Endothelial cell of umbilical vein (primary cell): ENCODE data around the gene ADAP1. TPM values are rescaled to one million over a fixed set of nuclear protein-coding genes. Genes with fewer than 3 reads are reported as not detected.

Source experiments
- BruUV-seq: library from RNA; stranded (reverse); fragments of 400-500 nt; replicated peaks from 2 replicates; lab custom pipeline; 2021; lab: Mats Ljungman, UMichigan
- CTCF ChIA-PET: fragments of 300-600, 350-600 bp; sonication (Branson Sonifier 250); formaldehyde crosslinking; loops from one replicate; lab custom pipeline; 2021; ENCODE audit warnings: antibody characterized with exemption, inconsistent platforms; lab: Charles Lee
- POLR2A ChIA-PET: fragments of 300-600, 350-600 bp; sonication (Branson Sonifier 250); formaldehyde crosslinking; loops from one replicate; lab custom pipeline; 2021; ENCODE audit warnings: antibody characterized with exemption, inconsistent platforms; lab: Charles Lee
- DNase-seq: peaks from one replicate; pipeline ENCODE4 v3.0.0-alpha.2; 2011; ENCODE audit warnings: low read depth, low spot score
- FAIRE-seq: peaks from 2 replicates; lab custom pipeline; 2011; peaks lifted over from hg19 to GRCh38; lab: Jason Lieb, UNC
- H2AFZ ChIP-seq: 2 replicates; pipeline ENCODE4 v1.6.0; 2012; ENCODE audit warnings: low read depth, low read length, control low read depth, inconsistent platforms
- H3K27ac ChIP-seq: 2 replicates; pipeline ENCODE4 v1.5.1; 2011; ENCODE audit warnings: low read depth, mild to moderate bottlenecking, control low read depth, low read length, moderate library complexity; ENCODE audit not compliant: insufficient read depth
- H3K27me3 ChIP-seq, 2 experiments: 2 replicates each; pipeline versions ENCODE4 v1.6.0 to v1.6.1; 2011; ENCODE audit warnings: low read length in 2 of 2, mixed read lengths in 1 of 2; ENCODE audit not compliant: control insufficient read depth in 2 of 2, insufficient read depth in 2 of 2
- H3K36me3 ChIP-seq, 2 experiments: 2 replicates in 1 of 2; 3 replicates in 1 of 2; pipeline ENCODE4 v1.5.1; 2011; ENCODE audit warnings: low read length in 2 of 2, mild to moderate bottlenecking in 1 of 2, moderate library complexity in 1 of 2; ENCODE audit not compliant: control insufficient read depth in 2 of 2, insufficient read depth in 2 of 2; ENCODE audit errors: extremely low read depth in 1 of 2
- H3K4me1 ChIP-seq: 3 replicates; pipeline ENCODE4 v1.5.1; 2011; ENCODE audit warnings: mild to moderate bottlenecking, low read length; ENCODE audit not compliant: control insufficient read depth, insufficient read depth; ENCODE audit errors: extremely low read depth
- H3K4me2 ChIP-seq: 2 replicates; pipeline ENCODE4 v1.6.1; 2011; ENCODE audit warnings: low read length, control low read depth, mixed read lengths; ENCODE audit not compliant: insufficient read depth
- H3K4me3 ChIP-seq, 3 experiments: fragments of 200-600 bp in 1 of 3; sonication (generic), shearing (Covaris generic) in 1 of 3; replicated peaks in 1 of 3; 2 replicates each; pipeline ENCODE4 v1.5.1; 2011 to 2016; ENCODE audit warnings: control low read depth in 3 of 3, low read length in 3 of 3, mild to moderate bottlenecking in 2 of 3, inconsistent platforms in 1 of 3, low read depth in 1 of 3, moderate library complexity in 1 of 3; ENCODE audit not compliant: insufficient read depth in 1 of 3
- H3K79me2 ChIP-seq: 2 replicates; pipeline ENCODE4 v1.6.0; 2012; ENCODE audit warnings: low read length, inconsistent platforms; ENCODE audit not compliant: control insufficient read depth, insufficient read depth
- H3K9ac ChIP-seq: replicated peaks from 2 replicates; pipeline ENCODE3; 2011; ENCODE audit warnings: low read length, control low read depth; ENCODE audit not compliant: insufficient read depth; ENCODE audit errors: extremely low read depth
- H3K9me1 ChIP-seq: replicated peaks from 3 replicates; pipeline ENCODE4 v1.6.0; 2011; ENCODE audit warnings: mild to moderate bottlenecking, low read length; ENCODE audit not compliant: control insufficient read depth, insufficient read depth; ENCODE audit errors: extremely low read depth
- H3K9me3 ChIP-seq: replicated peaks from 2 replicates; pipeline ENCODE4 v1.5.1; 2012; ENCODE audit warnings: low read length, inconsistent platforms; ENCODE audit not compliant: control insufficient read depth, insufficient read depth
- H4K20me1 ChIP-seq: replicated peaks from 2 replicates; pipeline ENCODE3; 2011; ENCODE audit warnings: mild to moderate bottlenecking, low read length; ENCODE audit not compliant: control insufficient read depth, insufficient read depth; ENCODE audit errors: extremely low read depth
- EZH2 ChIP-seq: IDR thresholded peaks from 2 replicates; pipeline ENCODE4 v1.6.1; 2012; ENCODE audit warnings: borderline replicate concordance, low read depth, mild to moderate bottlenecking, moderate library complexity, low read length, inconsistent platforms; ENCODE audit not compliant: severe bottlenecking
- FOS ChIP-seq: IDR thresholded peaks from 2 replicates; pipeline ENCODE4 v1.6.1; 2011; ENCODE audit warnings: mild to moderate bottlenecking, low read length, moderate library complexity, borderline replicate concordance; ENCODE audit not compliant: insufficient read depth
- GATA2 ChIP-seq: IDR thresholded peaks from 2 replicates; pipeline ENCODE4 v1.7.0; 2011; ENCODE audit warnings: low read depth, mild to moderate bottlenecking, moderate library complexity, mixed read lengths, low read length; ENCODE audit not compliant: insufficient read length, insufficient read depth
- JUN ChIP-seq: IDR thresholded peaks from 2 replicates; pipeline ENCODE4 v1.6.1; 2011; ENCODE audit warnings: borderline replicate concordance, low read depth; ENCODE audit not compliant: insufficient read length, insufficient read depth
- MAX ChIP-seq: IDR thresholded peaks from 2 replicates; pipeline ENCODE4 v1.6.1; 2011; ENCODE audit not compliant: insufficient read depth, insufficient read length
- MYC ChIP-seq: IDR thresholded peaks from one replicate; pipeline ENCODE4 v1.6.1; 2011; ENCODE audit warnings: mild to moderate bottlenecking, low read depth, low read length
- POLR2A ChIP-seq: IDR thresholded peaks from 2 replicates; pipeline ENCODE4 v1.6.1; 2012; ENCODE audit warnings: low read depth, mild to moderate bottlenecking, control low read depth, low read length
- POLR2AphosphoS5 ChIP-seq: IDR thresholded peaks from 2 replicates; pipeline ENCODE4 v1.6.1; 2012; ENCODE audit warnings: low read depth, mild to moderate bottlenecking, control low read depth, low read length, moderate library complexity; ENCODE audit not compliant: insufficient read depth
- dilution Hi-C: fragments of 300-500 bp; cut with MboI; formaldehyde crosslinking; loops from one replicate; pipeline ENCODE4 v1.15.0; 2019; ENCODE audit warnings: low sequenced_read_pairs; ENCODE audit not compliant: extremely low pct_ligation_motif_present
- intact Hi-C: fragments of 100-400 bp; cut with micrococcal nuclease; formaldehyde crosslinking; loops from one replicate; pipeline ENCODE4 v1.10.0; 2022
- polyA plus RNA-seq, 4 experiments: library from polyadenylated mRNA; depleted of rRNA in 3 of 4; stranded (reverse) in 3 of 4; unstranded in 1 of 4; fragments of >200 nt; gene quantifications; 2 replicates each; pipeline versions ENCODE4 v1.2.1 to v1.2.3, GENCODE V29; 2011 to 2012; ENCODE audit warnings: missing spikeins in 1 of 4
- total RNA-seq: library from RNA; stranded (reverse); gene quantifications from 2 replicates; pipeline ENCODE4 v1.2.3, GENCODE V29; 2021
- TF ChIP-seq, protein P1 (sequence below), 2 donors: IDR thresholded peaks; 1 replicate in 1 of 2; 2 replicates in 1 of 2; pipeline ENCODE4 v1.5.1; 2011; ENCODE audit warnings: low read length in 2 of 2, mild to moderate bottlenecking in 2 of 2, moderate library complexity in 2 of 2, control low read depth in 1 of 2, inconsistent platforms in 1 of 2, low read depth in 1 of 2; ENCODE audit not compliant: insufficient read depth in 1 of 2; ENCODE audit errors: extremely low read depth in 1 of 2

Gene ADAP1
- total and polyA plus RNA-seq, 2 donors (not counting 3 experiments of a cell fraction or from before 2014, with no cell fraction given), result 0.49 to 0.58 TPM

DNA sequence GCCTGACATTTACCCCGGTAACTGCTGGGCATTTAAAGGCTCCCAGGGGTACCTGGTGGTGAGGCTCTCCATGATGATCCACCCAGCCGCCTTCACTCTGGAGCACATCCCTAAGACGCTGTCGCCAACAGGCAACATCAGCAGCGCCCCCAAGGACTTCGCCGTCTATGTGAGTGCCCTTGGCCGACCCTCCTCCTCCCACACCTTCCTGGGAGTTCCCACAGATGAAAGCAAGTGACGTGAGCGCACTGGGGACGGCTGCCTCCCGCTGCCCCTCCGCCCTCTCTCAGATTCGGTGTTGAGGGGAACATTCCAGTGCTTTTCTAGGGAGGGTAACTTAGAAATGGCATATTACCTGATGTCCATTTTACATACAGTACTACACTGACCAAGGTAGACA, 85.1 kb downstream of the ADAP1 start:
- H3K4me1 ChIP-seq, result peaks cover 15% of the 10 kb centered on the region
- no peaks in the 10 kb centered on the region for H4K20me1 ChIP-seq
- H3K4me2 ChIP-seq, result no peak overlapping the region
- H2AFZ ChIP-seq, result no peak overlapping the region
- DNase-seq (no peak), FAIRE-seq (no peak)
- POLR2A ChIA-PET, result no interaction called here
- CTCF ChIA-PET, result no interaction called here
- no peaks in the 10 kb centered on the region for H3K27me3 ChIP-seq
- H3K9me1 ChIP-seq, result no peaks in the 10 kb centered on the region
- peaks cover 2 to 5% of the 10 kb centered on the region in 2 experiments for H3K36me3 ChIP-seq
- H3K4me3 ChIP-seq, result no peak overlapping the region
- intact Hi-C loops, result no loop called here
- dilution Hi-C loops, result no loop called here
- BruUV-seq, result no TSS peak
- no peak overlapping the region for H3K27ac ChIP-seq
- H3K9ac ChIP-seq, result no peak overlapping the region
- H3K79me2 ChIP-seq, result no peaks in the 10 kb centered on the region
- no peaks in the 10 kb centered on the region for H3K9me3 ChIP-seq
- no peak for TF ChIP-seq POLR2A
- TF ChIP-seq MYC, result no peak
- TF ChIP-seq, protein P1, sequence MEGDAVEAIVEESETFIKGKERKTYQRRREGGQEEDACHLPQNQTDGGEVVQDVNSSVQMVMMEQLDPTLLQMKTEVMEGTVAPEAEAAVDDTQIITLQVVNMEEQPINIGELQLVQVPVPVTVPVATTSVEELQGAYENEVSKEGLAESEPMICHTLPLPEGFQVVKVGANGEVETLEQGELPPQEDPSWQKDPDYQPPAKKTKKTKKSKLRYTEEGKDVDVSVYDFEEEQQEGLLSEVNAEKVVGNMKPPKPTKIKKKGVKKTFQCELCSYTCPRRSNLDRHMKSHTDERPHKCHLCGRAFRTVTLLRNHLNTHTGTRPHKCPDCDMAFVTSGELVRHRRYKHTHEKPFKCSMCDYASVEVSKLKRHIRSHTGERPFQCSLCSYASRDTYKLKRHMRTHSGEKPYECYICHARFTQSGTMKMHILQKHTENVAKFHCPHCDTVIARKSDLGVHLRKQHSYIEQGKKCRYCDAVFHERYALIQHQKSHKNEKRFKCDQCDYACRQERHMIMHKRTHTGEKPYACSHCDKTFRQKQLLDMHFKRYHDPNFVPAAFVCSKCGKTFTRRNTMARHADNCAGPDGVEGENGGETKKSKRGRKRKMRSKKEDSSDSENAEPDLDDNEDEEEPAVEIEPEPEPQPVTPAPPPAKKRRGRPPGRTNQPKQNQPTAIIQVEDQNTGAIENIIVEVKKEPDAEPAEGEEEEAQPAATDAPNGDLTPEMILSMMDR (IDR thresholded peaks at IDR 0.05; ENCODE audit: extremely low read depth in 1 of 2, insufficient read depth in 1 of 2, low read depth in 1 of 2, low read length in 2 of 2), result no peak
- TF ChIP-seq FOS, result no peak
- no peak for TF ChIP-seq EZH2
- TF ChIP-seq GATA2, result no peak
- TF ChIP-seq POLR2AphosphoS5, result no peak
- TF ChIP-seq JUN, result no peak
- no peak for TF ChIP-seq MAX
